Neural cell (in vitro differentiated cells): ENCODE measurements around the gene MAST1.
A peak's percentile ranks its signal among the peaks of the same experiment; 100 is the strongest.

Experiments used
- EP300 ChIP-seq: fragments of 450-650 bp; conservative IDR thresholded peaks from 2 replicates; pipeline ENCODE4 v1.6.1; 2014; ENCODE audit warnings: antibody characterized with exemption, mild to moderate bottlenecking, moderate library complexity; ENCODE audit not compliant: poor library complexity, severe bottlenecking
- RAD21 ChIP-seq: fragments of 450-650 bp; conservative IDR thresholded peaks from 2 replicates; pipeline ENCODE4 v1.6.1; 2014; ENCODE audit warnings: antibody characterized with exemption, mild to moderate bottlenecking, moderate library complexity
- TAF1 ChIP-seq: IDR thresholded peaks from 2 replicates; pipeline ENCODE4 v1.6.1; 2012; ENCODE audit warnings: low read depth
- TF ChIP-seq, protein P1 (sequence below): fragments of 450-650 bp; IDR thresholded peaks from 2 replicates; pipeline ENCODE4 v1.5.1; 2014; ENCODE audit warnings: antibody characterized with exemption, mild to moderate bottlenecking, moderate library complexity; ENCODE audit not compliant: poor library complexity, severe bottlenecking

GRCh38 chr19:12838886-12839756 is 806 bp downstream of the MAST1 start:
- TF ChIP-seq TAF1 (peak; percentile 76), EP300 (peak; percentile 96), RAD21 (no peak)
- TF ChIP-seq, protein P1, sequence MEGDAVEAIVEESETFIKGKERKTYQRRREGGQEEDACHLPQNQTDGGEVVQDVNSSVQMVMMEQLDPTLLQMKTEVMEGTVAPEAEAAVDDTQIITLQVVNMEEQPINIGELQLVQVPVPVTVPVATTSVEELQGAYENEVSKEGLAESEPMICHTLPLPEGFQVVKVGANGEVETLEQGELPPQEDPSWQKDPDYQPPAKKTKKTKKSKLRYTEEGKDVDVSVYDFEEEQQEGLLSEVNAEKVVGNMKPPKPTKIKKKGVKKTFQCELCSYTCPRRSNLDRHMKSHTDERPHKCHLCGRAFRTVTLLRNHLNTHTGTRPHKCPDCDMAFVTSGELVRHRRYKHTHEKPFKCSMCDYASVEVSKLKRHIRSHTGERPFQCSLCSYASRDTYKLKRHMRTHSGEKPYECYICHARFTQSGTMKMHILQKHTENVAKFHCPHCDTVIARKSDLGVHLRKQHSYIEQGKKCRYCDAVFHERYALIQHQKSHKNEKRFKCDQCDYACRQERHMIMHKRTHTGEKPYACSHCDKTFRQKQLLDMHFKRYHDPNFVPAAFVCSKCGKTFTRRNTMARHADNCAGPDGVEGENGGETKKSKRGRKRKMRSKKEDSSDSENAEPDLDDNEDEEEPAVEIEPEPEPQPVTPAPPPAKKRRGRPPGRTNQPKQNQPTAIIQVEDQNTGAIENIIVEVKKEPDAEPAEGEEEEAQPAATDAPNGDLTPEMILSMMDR, result peak; percentile 31
